A673 (cell line): ENCODE data around the gene TMEM62. TPM values are rescaled to one million over a fixed set of nuclear protein-coding genes. Genes with fewer than 3 reads are reported as not detected.

Experiments
- BruUV-seq: library from RNA; stranded (reverse); fragments of 400-500 nt; replicated peaks from 2 replicates; lab custom pipeline; 2021; lab: Mats Ljungman, UMichigan
- CTCF ChIA-PET: fragments of 300-600 bp; sonication (Branson Sonifier 250); formaldehyde crosslinking; loops from one replicate; lab custom pipeline; 2022; ENCODE audit warnings: antibody characterized with exemption; lab: Charles Lee
- POLR2A ChIA-PET: fragments of 300-600 bp; sonication (Branson Sonifier 250); formaldehyde crosslinking; loops from one replicate; lab custom pipeline; 2022; ENCODE audit warnings: antibody characterized with exemption; ENCODE audit not compliant: low non-redundant PET; lab: Charles Lee
- DNase-seq: peaks from one replicate; pipeline ENCODE4 v3.0.0-alpha.2; 2015; ENCODE audit warnings: low spot score
- H3K27ac ChIP-seq: fragments of 200-600 bp; sonication (generic); 2 replicates; pipeline ENCODE4 v1.5.1; 2016; ENCODE audit warnings: mixed run types, low read depth, mild to moderate bottlenecking, mixed read lengths, antibody characterized with exemption, low read length; ENCODE audit not compliant: poor library complexity, severe bottlenecking
- H3K27me3 ChIP-seq: fragments of 200-600 bp; sonication (generic); replicated peaks from 2 replicates; pipeline ENCODE4 v1.6.1; 2017; ENCODE audit warnings: mixed run types, low read depth, mild to moderate bottlenecking, mixed read lengths, antibody characterized with exemption, low read length; ENCODE audit not compliant: insufficient read depth, poor library complexity
- H3K36me3 ChIP-seq: fragments of 200-600 bp; sonication (generic); 2 replicates; pipeline ENCODE4 v1.6.1; 2016; ENCODE audit warnings: mixed run types, mild to moderate bottlenecking, mixed read lengths, antibody characterized with exemption, low read length; ENCODE audit not compliant: insufficient read depth, poor library complexity, severe bottlenecking
- H3K4me1 ChIP-seq: fragments of 200-600 bp; sonication (generic); 2 replicates; pipeline ENCODE4 v1.6.1; 2017; ENCODE audit warnings: mixed run types, mild to moderate bottlenecking, mixed read lengths, antibody characterized with exemption, low read length; ENCODE audit not compliant: insufficient read depth, poor library complexity, severe bottlenecking
- H3K4me3 ChIP-seq: fragments of 200-600 bp; sonication (generic); 2 replicates; pipeline ENCODE4 v1.5.1; 2016; ENCODE audit warnings: low read depth, mixed run types, mild to moderate bottlenecking, mixed read lengths, low read length; ENCODE audit not compliant: poor library complexity, severe bottlenecking
- H3K9me3 ChIP-seq: fragments of 200-600 bp; sonication (generic); 2 replicates; pipeline ENCODE4 v1.6.1; 2016; ENCODE audit warnings: mixed run types, low read depth, mild to moderate bottlenecking, mixed read lengths, antibody characterized with exemption, low read length; ENCODE audit not compliant: poor library complexity, severe bottlenecking
- CTCF ChIP-seq: fragments of 300-800, 200-600 bp; sonication (generic); conservative IDR thresholded peaks from 2 replicates; pipeline ENCODE4 v1.5.1; 2017; ENCODE audit warnings: low read depth, mild to moderate bottlenecking, antibody characterized with exemption, low read length, moderate library complexity, mixed read lengths
- EZH2 ChIP-seq: fragments of 200-600 bp; sonication (generic); IDR thresholded peaks from 2 replicates; pipeline ENCODE4 v1.6.1; 2017; ENCODE audit warnings: borderline replicate concordance, low read depth, mild to moderate bottlenecking, mixed read lengths, antibody characterized with exemption, low read length; ENCODE audit not compliant: poor library complexity, severe bottlenecking
- intact Hi-C: fragments of 100-400 bp; cut with micrococcal nuclease; formaldehyde crosslinking; loops from one replicate; pipeline ENCODE4 v1.10.0; 2022; ENCODE audit not compliant: unreplicated experiment
- total RNA-seq: library from RNA; stranded (reverse); gene quantifications from 2 replicates; pipeline ENCODE4 v1.2.3, GENCODE V29; 2021

Gene TMEM62
- total RNA-seq, 1 experiment from 2014 or later = 5.4 TPM

- H3K27me3 ChIP-seq = no peaks in the 10 kb centered on the region
- no peaks in the 10 kb centered on the region for H3K36me3 ChIP-seq
- POLR2A ChIA-PET = no interaction called here
- no peak overlapping the region for H3K4me3 ChIP-seq
- no peaks in the 10 kb centered on the region for H3K4me1 ChIP-seq
- no peaks in the 10 kb centered on the region for H3K9me3 ChIP-seq
- no peak for TF ChIP-seq CTCF
- TF ChIP-seq EZH2 = no peak
- no peak for DNase-seq
- intact Hi-C loops = no loop called here
- BruUV-seq = no TSS peak
- CTCF ChIA-PET = interaction anchor here (1.6 to 2.3 kb wide), 3 partner anchors 23 to 60 kb away, joined by 10 to 47 read pairs (median 12); no protein-coding TSS in a partner anchor
- H3K27ac ChIP-seq = no peak overlapping the region
These were observed 93.3 kb downstream of the TMEM62 start for GRCh38 chr15:43226436-43227305.

GRCh38 chr15:43229977-43230376 lies 96.6 kb downstream of the TMEM62 start:
- DNase-seq = no peak
- H3K4me3 ChIP-seq = no peak overlapping the region
- H3K27ac ChIP-seq = no peak overlapping the region
- BruUV-seq = no TSS peak
- TF ChIP-seq CTCF (no peak), EZH2 (no peak)
- CTCF ChIA-PET = no interaction called here
- H3K4me1 ChIP-seq = no peaks in the 10 kb centered on the region
- intact Hi-C loops = no loop called here
- H3K27me3 ChIP-seq = no peaks in the 10 kb centered on the region
- no peaks in the 10 kb centered on the region for H3K36me3 ChIP-seq
- H3K9me3 ChIP-seq = no peaks in the 10 kb centered on the region
- POLR2A ChIA-PET = no interaction called here

GRCh38 chr15:43230640-43231115 lies 97.3 kb downstream of the TMEM62 start:
- Histone ChIP-seq H3K4me3 (no peak overlapping the region), H3K27ac (no peak overlapping the region), H3K4me1 (no peaks in the 10 kb centered on the region), H3K27me3 (no peaks in the 10 kb centered on the region), H3K36me3 (no peaks in the 10 kb centered on the region), H3K9me3 (no peaks in the 10 kb centered on the region)
- DNase-seq = no peak
- no TSS peak for BruUV-seq
- intact Hi-C loops = no loop called here
- ChIA-PET CTCF (no interaction called here), POLR2A (no interaction called here)
- TF ChIP-seq CTCF (no peak), EZH2 (no peak)
